Testis (tissue), 3 donors: ENCODE results near the gene TBC1D1. TPM values are rescaled to one million over a fixed set of nuclear protein-coding genes. Genes with fewer than 3 reads are reported as not detected.

Source experiments
- DNase-seq: peaks from one replicate; pipeline ENCODE4 v3.0.0-alpha.2; 2019
- H3K27ac ChIP-seq, 2 donors: fragments of 200-600 bp; sonication (generic); one replicate each; pipeline ENCODE4 v1.5.1; 2019
- H3K27me3 ChIP-seq: fragments of 200-600 bp; sonication (generic); one replicate; pipeline ENCODE4 v1.5.1; 2019
- H3K36me3 ChIP-seq: fragments of 200-600 bp; sonication (generic); one replicate; pipeline ENCODE4 v1.5.1; 2017; ENCODE audit warnings: low read depth; ENCODE audit errors: missing control alignments
- H3K4me1 ChIP-seq: fragments of 200-600 bp; sonication (generic); one replicate; pipeline ENCODE4 v1.5.1; 2019
- H3K4me3 ChIP-seq, 2 donors: fragments of 200-600 bp; sonication (generic); one replicate each; pipeline ENCODE4 v1.5.1; 2017 to 2019
- H3K9me3 ChIP-seq: fragments of 200-600 bp; sonication (generic); one replicate; pipeline ENCODE4 v1.5.1; 2017
- CTCF ChIP-seq, 3 experiments: fragments of 450-650 bp in 2 of 3; fragments of 200-600 bp in 1 of 3; sonication (generic) in 1 of 3; IDR thresholded peaks; one replicate each; pipeline ENCODE4 v1.5.1; 2016 to 2019; ENCODE audit warnings: antibody characterized with exemption in 3 of 3, mild to moderate bottlenecking in 2 of 3, moderate library complexity in 1 of 3
- POLR2A ChIP-seq: fragments of 450-650 bp; IDR thresholded peaks from one replicate; pipeline ENCODE4 v1.6.1; 2017; ENCODE audit warnings: antibody characterized with exemption, mild to moderate bottlenecking, moderate library complexity
- WGBS, 2 donors: methylation state at CpG; one replicate each; pipeline ENCODE4 v1.1.5; 2018; 5-methylcytosine and 5-hydroxymethylcytosine counted together
- intact Hi-C: fragments of 100-400 bp; cut with DNase I; formaldehyde crosslinking; loops from one replicate; pipeline ENCODE4 v1.15.1; 2023; ENCODE audit warnings: low total_unique reads
- polyA plus RNA-seq: library from polyadenylated mRNA; stranded (reverse); fragments of 350-450 nt; fragmentation: Illumina TruSeq; extraction: RNeasy Lipid Tissue Mini Kit (QIAGEN cat#74804); gene quantifications from one replicate; pipeline ENCODE4 v1.2.3, GENCODE V29; 2014; ENCODE audit warnings: low read depth, low replicate concordance; ENCODE audit not compliant: insufficient read depth
- total RNA-seq, 2 donors: library from RNA; depleted of rRNA; stranded (reverse); fragments of >200 nt; gene quantifications; one replicate each; pipeline ENCODE4 v1.2.3, GENCODE V29; 2016

Gene TBC1D1
- total and polyA plus RNA-seq, 3 donors from 2014 or later = 130 to 208 (median 167) TPM

GRCh38 chr4:37982736-37983135 lies 91.9 kb downstream of the TBC1D1 start:
- TF ChIP-seq POLR2A (no peak), CTCF (IDR thresholded peaks at IDR 0.05) (no peak)
- intact Hi-C loops = no loop called here
- no peak overlapping the region for H3K27ac ChIP-seq
- no peak for DNase-seq
- 80 to 91% methylated on average over 5 of the region's 5 CpGs for WGBS, 2 donors
- H3K9me3 ChIP-seq = no peaks in the 10 kb centered on the region
- no peaks in the 10 kb centered on the region for H3K27me3 ChIP-seq
- peaks cover 4% of the 10 kb centered on the region for H3K4me1 ChIP-seq
- no peak overlapping the region for H3K4me3 ChIP-seq
- no peaks in the 10 kb centered on the region for H3K36me3 ChIP-seq

- intact Hi-C loops = no loop called here
- no peaks in the 10 kb centered on the region for H3K36me3 ChIP-seq
- no peak overlapping the region for H3K4me3 ChIP-seq
- H3K4me1 ChIP-seq = no peaks in the 10 kb centered on the region
- no peaks in the 10 kb centered on the region for H3K27me3 ChIP-seq
- 92 to 98% methylated on average over 1 of the region's 1 CpG for WGBS, 2 donors
- no peak overlapping the region for H3K27ac ChIP-seq
- DNase-seq = no peak
- H3K9me3 ChIP-seq = no peaks in the 10 kb centered on the region
- TF ChIP-seq POLR2A = no peak
- TF ChIP-seq CTCF (IDR thresholded peaks at IDR 0.05) = no peak
These were observed 93.1 kb downstream of the TBC1D1 start for GRCh38 chr4:37983951-37984350.

- 90 to 95% methylated on average over 3 of the region's 3 CpGs for WGBS, 2 donors
- Histone ChIP-seq H3K27ac (no peak overlapping the region), H3K4me1 (peaks cover 16% of the 10 kb centered on the region)
These were observed 94.9 kb downstream of the TBC1D1 start for GRCh38 chr4:37985730-37986275.

GRCh38 chr4:37988670-37989069 lies 97.8 kb downstream of the TBC1D1 start:
- H3K4me3 ChIP-seq = no peak overlapping the region
- H3K4me1 ChIP-seq = peaks cover 28% of the 10 kb centered on the region
- H3K27ac ChIP-seq = peak overlapping the region in 1 of 2 donors; percentile 75
- no peaks in the 10 kb centered on the region for H3K36me3 ChIP-seq
- TF ChIP-seq POLR2A (no peak), CTCF (IDR thresholded peaks at IDR 0.05) (no peak)
- no peak for DNase-seq
- intact Hi-C loops = no loop called here
- 88 to 92% methylated on average over 5 of the region's 5 CpGs for WGBS, 2 donors
- no peaks in the 10 kb centered on the region for H3K27me3 ChIP-seq
- no peaks in the 10 kb centered on the region for H3K9me3 ChIP-seq

More at GRCh38 chr4:37985730-37986275, 94.9 kb downstream of the TBC1D1 start:
- no peaks in the 10 kb centered on the region for H3K9me3 ChIP-seq
- H3K4me3 ChIP-seq = no peak overlapping the region
- TF ChIP-seq POLR2A = no peak
- intact Hi-C loops = no loop called here
- no peaks in the 10 kb centered on the region for H3K36me3 ChIP-seq
- DNase-seq = no peak
- no peaks in the 10 kb centered on the region for H3K27me3 ChIP-seq

- peaks cover 31% of the 10 kb centered on the region for H3K4me1 ChIP-seq
- WGBS, 2 donors = 57 to 62% methylated on average over 8 of the region's 8 CpGs
- intact Hi-C loops = no loop called here
These were observed 98.7 kb downstream of the TBC1D1 start for GRCh38 chr4:37989398-37990260.

More at GRCh38 chr4:37989398-37990260, 98.7 kb downstream of the TBC1D1 start:
- H3K36me3 ChIP-seq = no peaks in the 10 kb centered on the region
- no peak for TF ChIP-seq CTCF (IDR thresholded peaks at IDR 0.05)
- no peak for TF ChIP-seq POLR2A
- no peak overlapping the region for H3K4me3 ChIP-seq
- peak overlapping the region; percentile 28 to 75 for H3K27ac ChIP-seq
- DNase-seq = no peak
- no peaks in the 10 kb centered on the region for H3K27me3 ChIP-seq
- no peaks in the 10 kb centered on the region for H3K9me3 ChIP-seq
